ENCODE data around the gene DST.

Gene DST

DNA sequence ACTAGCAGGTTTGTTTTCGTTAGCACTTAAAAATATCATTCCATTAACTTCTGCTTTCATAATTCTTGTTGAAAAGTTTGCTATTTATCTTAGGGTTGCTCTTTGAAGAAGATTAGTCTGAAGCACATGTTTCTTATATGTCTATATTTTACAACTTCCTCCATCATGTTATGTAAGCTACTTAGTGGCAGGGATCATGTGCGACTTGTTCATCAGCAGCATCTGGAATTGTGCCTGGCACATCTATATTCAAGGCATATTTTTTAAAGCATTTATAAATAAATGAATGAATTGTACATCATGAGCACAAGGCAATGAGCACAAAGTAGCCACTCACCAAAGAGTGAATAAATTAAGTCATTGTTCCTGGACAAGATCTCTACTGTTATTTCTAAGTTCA lies 208.1 kb downstream of the DST start:
- DNase-seq (ENCODE audit: low read depth), result no peak

DNA sequence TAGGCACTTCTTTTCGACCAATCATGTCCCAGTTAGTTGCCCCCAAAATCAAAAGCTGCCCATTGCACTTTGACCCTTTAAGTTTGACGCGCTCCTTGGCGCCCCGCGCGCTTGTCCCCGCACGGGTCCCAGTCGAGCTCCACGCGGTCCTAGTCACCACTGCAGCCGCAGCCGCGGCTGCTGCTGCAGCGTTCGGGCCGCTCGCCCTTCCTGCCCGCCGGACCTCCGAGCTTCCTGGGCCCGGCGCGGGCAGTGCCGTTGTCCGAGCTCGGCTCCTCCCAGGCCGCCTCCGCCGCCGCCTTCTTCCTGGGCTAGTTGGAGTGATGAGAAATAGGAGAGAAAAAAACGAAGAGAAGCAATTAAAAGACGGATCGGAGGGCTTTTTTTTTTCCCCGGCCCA lies 209.6 kb downstream of the DST start:
- DNase-seq (ENCODE audit: low read depth), result no peak

DNA sequence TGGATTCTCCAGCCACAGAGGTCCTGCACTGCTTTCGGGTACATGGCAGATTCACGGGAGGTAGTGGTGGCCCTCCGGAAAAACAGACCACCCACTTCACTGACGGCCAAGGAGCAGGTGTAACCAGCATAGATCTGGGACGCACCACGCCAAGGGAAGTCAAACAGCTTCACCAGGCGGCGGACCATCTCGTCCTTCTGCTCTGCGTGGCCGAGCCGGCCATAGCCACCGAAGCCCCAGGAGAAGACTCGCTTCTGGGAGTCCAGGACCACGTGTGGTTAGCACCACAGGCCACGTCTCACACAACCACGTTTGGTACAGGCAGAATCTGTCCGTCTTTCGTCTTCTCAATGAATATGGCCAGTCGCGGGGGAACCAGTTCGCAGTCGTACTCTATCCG lies 210.5 kb downstream of the DST start:
- DNase-seq (ENCODE audit: low read depth), result no peak

DNA sequence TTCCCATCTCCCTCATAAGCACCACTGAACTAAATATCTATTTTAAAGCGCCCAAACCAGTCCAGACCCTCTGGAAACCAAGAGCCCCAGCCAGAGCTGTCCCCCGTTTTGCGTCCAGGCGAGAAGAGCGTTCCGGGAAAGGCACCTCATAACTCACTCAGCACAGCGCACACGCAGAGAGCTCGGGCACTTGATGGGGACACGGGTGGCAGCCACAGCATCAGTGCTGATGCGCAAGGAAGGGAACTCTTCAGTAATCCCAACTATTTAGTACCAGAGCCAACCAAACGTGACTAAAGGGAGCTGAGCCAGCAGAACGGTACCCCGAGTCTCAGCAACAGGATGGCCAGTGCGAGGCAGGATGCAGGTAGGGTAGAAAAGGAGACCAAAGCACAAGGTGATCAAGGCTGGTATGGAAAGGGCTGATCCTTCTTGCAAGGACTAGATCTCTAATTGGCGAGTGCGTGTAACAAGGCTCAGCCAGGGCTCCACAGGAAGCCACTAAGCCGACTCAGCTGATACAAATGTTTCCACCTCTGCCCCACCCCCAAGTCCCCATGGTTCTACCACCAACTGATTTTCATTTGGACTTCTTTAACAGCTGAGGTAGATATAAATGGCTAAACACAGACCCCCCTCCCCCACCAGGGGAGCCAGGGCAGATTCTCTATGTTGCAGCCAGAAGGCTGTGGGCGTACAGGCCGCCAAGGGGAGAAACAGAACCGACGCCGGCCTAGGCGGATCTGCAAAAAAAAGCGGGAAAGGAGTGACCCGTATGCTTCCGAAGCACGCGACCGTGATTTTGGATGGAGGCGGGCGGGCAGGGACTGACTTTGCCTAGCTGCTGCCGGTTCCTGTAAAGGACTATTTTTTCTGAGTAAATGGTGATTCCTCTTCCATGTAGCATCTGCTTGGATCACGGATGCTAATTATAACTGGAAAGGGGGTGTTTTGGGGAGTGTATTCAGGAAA lies 211.8 kb downstream of the DST start:
- no peak for DNase-seq (ENCODE audit: low read depth)

DNA sequence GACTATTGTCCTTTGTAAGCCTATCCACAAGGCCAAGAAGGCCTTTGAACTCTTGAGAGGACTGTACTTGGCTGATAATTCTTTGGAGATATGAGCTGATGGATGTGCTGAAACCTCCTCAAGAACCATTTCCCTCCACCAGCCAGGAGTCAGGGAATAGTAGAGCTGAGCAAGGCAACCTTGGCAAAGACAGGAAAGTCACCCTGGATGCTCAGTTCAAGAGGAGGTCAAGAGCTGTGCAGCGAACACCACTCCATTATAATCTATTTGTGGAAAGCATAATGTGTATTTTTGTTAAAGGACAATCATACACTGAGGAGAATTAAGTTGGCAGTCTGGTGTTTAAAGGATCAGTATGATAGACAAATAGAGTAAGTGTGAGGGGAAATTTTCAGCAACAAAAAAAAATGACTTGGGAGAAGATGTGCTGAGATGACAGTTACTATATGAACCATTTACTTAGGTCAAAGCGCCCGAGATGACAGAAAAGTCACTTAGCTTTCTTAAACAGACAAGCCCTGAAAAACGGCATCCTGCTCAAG lies 218.1 kb downstream of the DST start:
- no peak for DNase-seq (ENCODE audit: low read depth)

DNA sequence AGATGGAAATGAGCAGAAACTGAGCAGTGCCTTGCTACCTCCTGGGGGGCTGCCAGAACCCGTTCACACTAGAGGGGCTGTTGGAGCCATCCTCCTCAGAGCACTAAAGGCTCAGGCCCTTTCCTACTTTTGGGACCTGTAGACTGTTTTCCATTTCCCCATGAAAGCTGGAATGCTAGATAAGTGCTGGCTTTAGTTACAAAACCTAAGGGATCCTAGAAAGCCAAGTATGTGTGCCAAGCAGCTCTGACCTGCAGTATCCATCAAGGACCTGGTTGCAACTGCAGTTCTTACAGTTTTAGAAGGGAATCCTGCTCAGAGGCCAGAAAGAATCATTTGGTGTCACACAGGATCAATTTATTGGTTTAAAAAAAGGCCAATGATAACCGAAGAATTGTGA lies 218.6 kb downstream of the DST start:
- DNase-seq (ENCODE audit: low read depth), result no peak

DNA sequence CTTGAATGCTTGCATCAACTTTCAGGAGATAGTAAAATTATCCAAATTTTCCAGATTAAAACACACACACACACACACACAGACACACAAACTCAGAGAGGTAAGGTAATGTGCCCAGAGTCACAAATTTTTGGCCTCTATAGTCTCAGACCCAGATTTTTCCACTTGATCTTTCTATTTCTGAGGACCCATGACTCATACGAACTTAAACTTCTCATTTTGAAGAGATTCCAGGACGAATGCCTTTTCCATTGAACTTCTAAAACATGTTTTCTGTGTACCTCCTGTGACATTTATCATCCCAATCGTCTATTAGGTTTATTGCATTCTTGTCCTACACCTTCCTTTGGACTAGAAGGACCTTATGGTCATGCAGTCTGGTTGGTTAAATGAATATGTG lies 222.4 kb downstream of the DST start:
- DNase-seq (ENCODE audit: low read depth), result no peak

DNA sequence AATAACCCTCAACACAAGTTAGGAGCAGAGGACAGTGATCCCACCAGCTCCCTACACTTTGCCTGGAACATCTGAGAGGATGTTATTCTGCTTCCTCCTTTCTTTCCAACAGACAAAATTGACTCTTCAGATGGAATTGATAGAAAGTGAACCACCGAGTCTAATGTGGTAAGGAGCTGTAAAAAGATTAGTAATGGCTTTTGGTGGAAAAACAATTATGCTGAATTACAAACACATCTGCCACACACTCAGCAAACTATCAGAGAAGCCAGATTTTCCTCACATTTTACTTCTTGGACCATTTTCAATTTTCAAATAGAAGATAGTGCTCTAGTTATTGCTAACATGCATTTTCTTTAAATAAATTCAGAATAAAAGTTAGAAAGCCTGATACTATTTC lies 223.5 kb downstream of the DST start:
- DNase-seq (ENCODE audit: low read depth), result no peak

DNA sequence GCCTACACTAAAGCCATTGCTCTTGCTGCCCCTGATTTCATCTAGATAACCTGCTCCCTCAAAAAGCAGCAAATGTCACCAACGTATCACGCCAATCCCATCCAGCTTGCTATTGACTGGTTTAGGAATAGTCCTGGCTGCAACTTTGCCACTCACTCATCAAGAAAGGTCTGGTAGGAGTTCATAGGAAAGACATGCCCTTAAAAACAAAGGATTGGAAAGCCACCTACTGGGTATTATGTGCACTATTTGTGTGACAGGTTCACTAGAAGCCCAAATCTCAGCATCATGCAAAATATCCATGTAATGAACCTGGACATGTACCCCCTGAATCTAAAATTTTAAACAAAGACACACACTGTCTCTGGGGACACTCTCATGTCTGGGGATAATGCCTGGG lies 224.9 kb downstream of the DST start:
- no peak for DNase-seq (ENCODE audit: low read depth)

DNA sequence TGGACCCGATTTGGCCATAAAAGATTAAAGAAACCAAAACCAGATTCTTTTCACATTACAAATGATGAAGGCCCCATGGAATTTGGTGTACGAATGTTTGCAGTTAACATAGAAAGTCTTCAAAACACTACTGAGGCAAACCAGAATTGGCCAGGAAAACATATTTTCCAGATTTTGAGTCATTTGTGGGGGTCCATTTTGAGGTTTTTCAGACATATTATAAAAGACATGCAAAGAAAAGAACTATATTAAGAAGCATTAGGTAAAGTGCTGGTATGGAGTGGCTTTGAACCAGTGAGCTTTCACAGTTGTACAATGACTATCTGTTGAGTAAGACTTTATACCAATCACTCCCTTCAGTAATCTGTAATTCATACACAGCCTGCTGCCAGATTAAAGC lies 226.4 kb downstream of the DST start:
- DNase-seq (ENCODE audit: low read depth), result no peak

DNA sequence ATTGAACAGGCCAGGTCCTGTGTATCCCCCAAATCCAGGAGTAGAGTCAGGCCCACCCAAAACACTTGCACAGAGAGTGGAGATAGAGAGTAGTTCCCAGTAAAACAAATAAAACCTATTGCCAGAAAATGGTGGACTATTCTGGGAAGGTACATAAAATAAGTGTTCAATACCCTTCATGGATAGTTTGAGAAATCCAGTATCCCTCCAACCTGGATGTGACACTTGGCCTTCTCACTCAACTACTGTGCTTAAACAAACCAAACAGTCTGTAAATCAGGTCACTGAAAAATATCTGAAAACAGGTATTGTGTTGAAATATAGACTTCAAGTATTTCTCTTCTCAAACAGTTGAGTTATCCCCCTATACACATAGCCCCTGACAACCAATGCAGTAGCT lies 233.7 kb downstream of the DST start:
- no peak for DNase-seq (ENCODE audit: low read depth)
